Measurements from ENCODE around the gene TMEM52.

- no peak for TF ChIP-seq SREBF1 (IDR thresholded peaks at IDR 0.05; ENCODE audit: borderline replicate concordance, low read depth, low read length)
- no peak for TF ChIP-seq CEBPB (tag; IDR thresholded peaks at IDR 0.05)
- TF ChIP-seq CTCF (IDR thresholded peaks at IDR 0.05 in 2 of 3, conservative IDR thresholded peaks at IDR 0.05 in 1 of 3; ENCODE audit: insufficient read depth in 2 of 3, low read depth in 1 of 3, low read length in 3 of 3), result no peak
- no peak for TF ChIP-seq SNRNP70 (optimal IDR thresholded peaks at IDR 0.05; ENCODE audit: low read depth, low read length)
- no peak for TF ChIP-seq SMC3 (conservative IDR thresholded peaks at IDR 0.05; ENCODE audit: insufficient read depth, low read depth, low read length)
- TF ChIP-seq NFIC (IDR thresholded peaks at IDR 0.05), result no peak
- no peak for TF ChIP-seq MYBL2 (IDR thresholded peaks at IDR 0.05; ENCODE audit: low read depth)
- no peak for TF ChIP-seq MYBL2 (CRISPR knock-in tag; IDR thresholded peaks at IDR 0.05; ENCODE audit: borderline replicate concordance)
- TF ChIP-seq NR1H2 (CRISPR knock-in tag; IDR thresholded peaks at IDR 0.05), result no peak
- no peak for TF ChIP-seq TAF15 (IDR thresholded peaks at IDR 0.05; ENCODE audit: low read depth, low read length)
- TF ChIP-seq NR2C1 (IDR thresholded peaks at IDR 0.05), result no peak
- no peak for TF ChIP-seq NR2C1 (tag; IDR thresholded peaks at IDR 0.05)
Observed at GRCh38 chr1:1954015-1954414, 34.9 kb upstream of the TMEM52 start.

Data from K562 (cell line).